NCI-H2196 (cell line): ENCODE measurements around the gene TGM3.

ENCODE experiments used
- DNase-seq: peaks from one replicate; lab custom pipeline; 2025; ENCODE audit not compliant: unreplicated experiment; lab: John Stamatoyannopoulos, UW

TGM3 gene

DNA sequence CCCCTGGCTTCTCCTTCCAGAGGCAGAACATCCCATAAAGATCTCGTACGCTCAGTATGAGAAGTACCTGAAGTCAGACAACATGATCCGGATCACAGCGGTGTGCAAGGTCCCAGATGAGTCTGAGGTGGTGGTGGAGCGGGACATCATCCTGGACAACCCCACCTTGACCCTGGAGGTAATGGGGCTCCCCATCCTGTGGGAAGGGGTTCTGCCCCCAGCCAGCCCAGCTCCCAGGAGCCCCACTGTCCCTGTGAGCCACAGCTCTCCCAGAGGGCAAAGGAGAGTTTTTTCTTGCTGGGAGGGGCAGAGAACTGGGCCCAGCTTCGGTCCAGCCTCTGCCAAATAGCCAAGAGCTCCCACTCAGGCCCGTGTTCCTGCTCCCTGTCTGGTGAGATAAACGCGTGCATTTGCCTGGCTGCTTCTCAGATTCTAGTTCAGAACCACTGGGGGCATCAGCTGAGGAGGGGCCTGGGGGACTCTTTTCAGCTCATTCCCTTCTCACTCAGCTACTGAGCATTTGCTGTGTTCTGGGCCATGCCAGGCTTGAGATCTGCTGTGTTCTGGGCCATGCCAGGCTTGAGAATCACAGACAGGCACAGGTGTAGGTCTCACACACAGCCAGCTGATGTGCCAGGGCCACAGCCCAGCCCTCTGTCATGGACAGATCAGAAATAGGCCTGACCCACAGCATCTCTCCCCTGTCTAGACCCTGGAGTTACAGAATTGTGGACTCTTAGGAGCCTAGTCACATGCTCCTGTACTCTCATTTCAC is 39.5 kb downstream of the TGM3 start:
- no peak for DNase-seq

DNA sequence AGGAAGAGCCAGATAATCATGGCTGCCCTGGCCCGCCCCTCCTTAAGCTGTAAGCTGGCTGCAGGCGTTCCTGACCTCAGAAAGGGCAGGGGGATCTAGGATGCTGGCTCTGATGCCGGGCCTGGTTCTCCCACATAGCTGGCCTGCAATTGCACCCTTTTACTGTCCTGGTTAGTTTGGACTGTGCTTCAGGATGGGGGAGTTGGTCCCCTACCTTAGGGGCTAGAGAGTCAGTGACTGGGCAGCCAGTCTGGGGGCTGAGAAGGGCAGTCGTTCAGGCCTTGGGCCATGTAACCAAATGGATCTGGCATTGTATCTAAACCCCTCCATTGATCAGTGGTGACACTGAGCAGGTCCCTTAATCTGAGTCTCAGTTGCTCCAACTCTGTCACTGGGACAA is 40.7 kb downstream of the TGM3 start:
- no peak for DNase-seq

DNA sequence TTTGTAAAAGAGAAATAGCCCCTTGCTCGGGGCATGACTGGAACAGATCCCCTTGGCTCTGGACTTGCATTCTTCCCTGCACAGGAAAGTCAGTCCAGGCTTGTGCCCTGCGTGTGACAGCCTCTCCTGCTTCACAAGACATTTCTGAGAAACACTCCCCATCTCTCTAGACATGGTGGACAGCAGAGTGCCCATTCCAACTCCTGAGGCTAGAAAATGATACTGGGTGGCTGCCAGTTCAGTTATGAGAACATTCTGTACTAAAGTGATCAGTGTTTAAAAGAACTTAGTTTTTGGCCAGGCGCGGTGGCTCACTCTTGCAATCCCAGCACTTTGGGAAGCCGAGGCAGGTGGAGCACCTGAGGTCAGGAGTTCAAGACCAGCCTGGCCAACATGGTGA is 41.3 kb downstream of the TGM3 start:
- DNase-seq = no peak

DNA sequence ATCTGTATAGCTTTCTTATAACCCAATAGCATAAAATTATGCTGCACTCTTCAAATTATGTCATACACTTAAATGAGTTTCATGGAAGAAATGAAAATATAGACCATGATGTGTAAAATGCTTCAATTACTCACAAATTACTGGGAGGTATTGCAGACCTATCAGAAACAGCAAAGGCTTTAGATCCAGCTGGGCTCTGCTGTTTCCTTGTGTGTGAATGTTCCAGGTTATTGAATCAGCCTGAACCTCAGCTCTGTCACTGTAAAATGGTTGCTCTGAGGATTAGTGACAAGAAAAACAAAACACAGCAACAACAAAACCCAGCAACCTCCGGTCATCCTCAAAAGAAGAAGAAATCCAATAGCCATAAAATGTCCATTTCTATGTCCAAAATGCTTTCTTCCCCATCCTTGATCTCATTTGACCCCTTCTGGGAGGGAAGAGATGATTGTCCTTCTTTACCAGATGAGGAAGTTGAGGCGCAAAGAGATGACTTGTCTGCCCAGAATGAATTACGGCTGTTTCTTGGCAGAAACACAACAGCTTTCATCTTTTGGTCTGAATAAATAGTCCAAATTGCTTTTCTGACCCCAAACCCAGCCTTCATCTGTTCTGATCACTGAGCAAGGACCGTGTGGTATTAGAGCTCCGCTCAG is 42.7 kb downstream of the TGM3 start:
- DNase-seq = no peak

DNA sequence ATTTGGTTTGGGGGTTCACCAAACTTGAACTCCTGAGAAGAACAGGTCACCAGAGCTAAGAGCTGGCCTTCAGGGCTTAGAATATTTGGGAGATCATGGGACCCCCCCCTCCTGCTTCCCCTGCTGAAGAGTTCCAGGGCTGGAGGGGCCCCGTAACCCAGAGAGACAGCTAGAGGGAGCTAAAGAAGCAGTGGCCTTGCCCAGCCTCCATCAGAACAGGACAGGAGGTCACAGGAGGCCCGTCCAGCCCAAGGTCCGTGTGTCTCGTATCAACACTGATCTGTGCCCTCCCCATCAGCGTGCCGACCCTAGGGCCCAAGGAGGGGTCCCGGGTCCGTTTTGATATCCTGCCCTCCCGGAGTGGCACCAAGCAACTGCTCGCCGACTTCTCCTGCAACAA is 44.3 kb downstream of the TGM3 start:
- DNase-seq = no peak

DNA sequence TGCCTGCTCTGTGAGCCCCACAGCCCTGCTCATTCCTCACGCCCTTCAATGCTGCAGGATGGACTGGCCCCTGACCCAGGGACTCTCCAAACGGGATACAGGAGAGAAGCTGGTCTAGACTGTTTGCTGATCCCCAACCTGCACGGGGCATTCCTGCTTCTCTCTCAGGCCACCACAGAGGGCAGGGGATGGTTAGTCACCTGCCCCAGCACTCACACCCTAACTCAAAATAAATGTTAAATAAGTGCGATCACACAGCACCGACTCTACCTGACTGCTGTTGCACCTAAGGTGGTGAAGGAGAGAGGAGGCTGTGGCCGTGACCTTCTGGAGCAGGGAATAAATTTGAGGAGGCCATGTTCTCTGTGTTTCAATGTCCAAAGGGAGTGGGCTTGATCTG is 45.0 kb downstream of the TGM3 start:
- no peak for DNase-seq

DNA sequence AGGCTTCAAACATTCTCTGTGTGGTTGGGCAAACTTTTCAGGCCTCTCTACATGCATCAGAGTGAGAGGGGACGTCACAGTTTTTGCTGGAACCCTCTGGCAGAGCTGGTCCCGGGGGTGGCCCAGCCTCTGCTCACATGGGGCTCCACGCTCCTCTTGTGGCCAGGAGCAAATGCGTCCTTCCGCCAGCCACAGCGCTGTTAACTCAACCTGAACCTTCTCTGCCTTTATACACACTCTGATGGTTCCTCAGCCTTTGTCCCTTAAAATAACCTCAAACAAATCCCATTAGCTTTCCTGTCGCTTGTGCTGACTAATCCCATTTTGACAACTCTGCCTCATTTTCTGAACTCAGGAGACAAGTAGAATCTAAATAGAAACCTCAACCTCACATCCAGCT is 45.5 kb downstream of the TGM3 start:
- no peak for DNase-seq

DNA sequence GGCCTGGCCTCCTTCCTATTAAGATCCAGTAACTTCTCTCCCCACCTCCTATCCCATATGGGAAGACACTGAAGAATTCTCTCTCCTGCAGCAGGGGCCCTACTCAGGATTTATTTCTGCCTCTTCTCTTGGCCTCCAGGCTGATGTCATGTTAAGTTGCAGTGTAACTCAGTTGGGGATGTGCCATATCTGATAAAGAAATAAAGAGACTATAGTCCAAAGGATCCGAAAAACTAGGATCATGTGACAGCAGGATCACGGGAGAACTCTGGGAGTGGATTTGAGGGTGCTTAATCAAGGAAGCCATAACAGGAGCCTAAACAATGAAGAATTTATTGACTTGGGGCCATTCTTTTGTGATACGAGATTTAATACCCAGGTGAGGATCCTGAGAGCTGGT is 46.4 kb downstream of the TGM3 start:
- DNase-seq = no peak

DNA sequence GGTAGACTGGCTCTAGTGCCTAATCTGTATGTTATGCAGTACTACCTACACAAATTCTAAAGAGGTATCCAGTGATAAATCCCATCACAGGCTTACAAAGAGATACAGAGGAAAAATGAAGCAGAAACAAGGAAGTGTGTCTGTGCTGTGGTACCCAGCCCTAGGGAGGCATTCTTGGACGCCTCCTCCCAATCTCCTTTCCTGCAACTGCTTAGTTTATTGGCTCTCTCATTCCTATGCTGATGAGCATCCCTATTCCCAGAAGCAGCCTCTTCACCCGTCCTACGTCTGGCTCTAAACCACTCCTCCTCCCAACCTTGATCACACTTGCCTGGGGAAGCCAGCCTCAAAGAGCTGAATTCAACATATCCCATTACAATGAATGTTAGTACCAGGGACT is 50.4 kb downstream of the TGM3 start:
- DNase-seq = no peak

DNA sequence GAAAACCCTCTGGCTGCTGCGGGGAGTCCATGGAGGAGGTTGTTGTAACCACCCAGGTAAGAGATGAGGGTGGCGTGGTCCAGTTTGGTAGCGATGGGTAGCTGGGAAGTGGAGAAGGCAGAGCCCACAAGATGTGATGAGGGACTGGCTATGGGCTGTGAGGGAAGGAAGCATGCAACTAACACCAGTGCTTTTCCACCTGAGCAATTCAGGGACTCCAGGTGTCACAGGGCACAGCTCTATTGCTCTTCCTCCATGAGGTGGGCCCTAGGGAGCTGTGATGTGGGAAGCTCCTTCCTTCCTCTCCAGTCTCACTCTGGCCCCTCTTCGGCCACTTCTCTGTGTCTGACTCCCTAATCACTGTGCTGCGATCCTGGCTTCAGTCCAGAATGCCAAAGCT is 52.5 kb downstream of the TGM3 start:
- no peak for DNase-seq

DNA sequence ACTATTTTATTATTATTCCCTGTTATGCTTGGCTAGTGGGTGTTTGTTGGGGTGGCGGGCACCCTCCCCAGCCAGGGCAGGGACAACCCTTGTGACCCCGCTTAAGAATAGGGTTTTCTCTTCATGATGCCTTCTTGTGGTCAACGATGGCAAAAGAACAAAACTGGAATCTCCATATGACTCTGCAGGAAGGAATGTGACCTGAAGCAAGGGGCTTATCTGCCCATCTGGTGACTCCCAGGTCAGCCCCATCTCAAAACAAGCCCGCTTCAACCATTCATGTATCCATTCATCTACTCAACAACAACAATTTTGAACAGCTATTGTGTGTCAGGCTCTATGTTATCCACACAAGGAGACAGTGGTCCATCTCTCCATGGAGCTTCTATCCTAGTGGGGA is 54.0 kb downstream of the TGM3 start:
- DNase-seq = no peak

DNA sequence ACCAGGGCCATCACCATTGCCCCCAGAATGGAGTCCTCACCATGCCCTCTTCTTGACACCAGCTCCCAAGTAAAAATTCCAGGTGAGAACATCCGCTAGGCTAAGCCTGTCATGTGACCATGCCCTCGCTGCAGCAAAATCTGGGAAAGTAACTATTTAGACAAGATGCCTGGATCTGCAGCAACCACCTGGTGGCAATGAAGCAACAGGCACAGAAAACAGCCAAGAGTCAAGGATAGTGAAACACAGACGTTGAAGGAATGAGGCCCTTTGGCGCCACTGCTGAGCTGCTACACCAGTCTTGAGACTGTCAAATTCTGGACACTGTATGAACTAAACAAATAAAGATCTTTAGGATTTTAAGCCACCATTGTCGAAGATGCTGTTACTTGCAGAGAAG is 54.8 kb downstream of the TGM3 start:
- no peak for DNase-seq

DNA sequence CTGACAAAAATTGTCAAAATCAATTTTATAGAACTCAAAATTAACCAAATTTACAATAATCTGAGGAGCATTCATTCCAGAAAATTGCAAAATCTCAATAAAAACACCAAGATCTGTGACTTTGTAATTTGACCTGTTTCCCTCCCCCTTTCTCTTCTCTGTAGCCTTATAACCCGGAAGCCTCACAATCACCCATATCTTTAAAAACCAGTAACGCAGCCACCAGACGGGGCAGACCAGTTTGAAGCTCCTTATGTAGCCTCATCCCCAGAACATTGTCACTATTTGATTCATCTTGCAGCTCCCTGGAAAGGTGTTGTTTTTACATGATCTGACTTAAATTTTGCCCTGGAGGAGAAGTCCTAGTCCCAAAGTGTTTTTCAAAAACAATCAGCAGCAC is 57.4 kb downstream of the TGM3 start:
- no peak for DNase-seq

DNA sequence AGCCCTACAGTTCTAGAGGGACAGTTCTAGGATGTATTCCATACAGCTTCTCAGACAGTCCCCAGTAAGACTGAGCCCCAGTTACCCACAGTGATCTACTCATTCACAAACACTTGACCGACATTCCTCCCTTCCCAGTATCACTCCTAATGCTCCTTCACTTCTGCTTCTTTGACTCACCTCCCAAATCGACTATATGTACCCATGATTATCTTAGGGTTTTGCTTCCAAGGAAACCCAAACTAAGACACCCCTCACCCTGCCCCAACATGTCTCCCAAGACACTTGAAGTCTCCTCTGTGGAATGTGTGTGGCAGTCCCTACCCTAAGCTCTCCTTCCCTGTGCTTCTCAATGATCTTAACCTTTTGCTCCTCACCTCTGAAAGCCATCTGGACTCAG is 61.3 kb downstream of the TGM3 start:
- DNase-seq = no peak

DNA sequence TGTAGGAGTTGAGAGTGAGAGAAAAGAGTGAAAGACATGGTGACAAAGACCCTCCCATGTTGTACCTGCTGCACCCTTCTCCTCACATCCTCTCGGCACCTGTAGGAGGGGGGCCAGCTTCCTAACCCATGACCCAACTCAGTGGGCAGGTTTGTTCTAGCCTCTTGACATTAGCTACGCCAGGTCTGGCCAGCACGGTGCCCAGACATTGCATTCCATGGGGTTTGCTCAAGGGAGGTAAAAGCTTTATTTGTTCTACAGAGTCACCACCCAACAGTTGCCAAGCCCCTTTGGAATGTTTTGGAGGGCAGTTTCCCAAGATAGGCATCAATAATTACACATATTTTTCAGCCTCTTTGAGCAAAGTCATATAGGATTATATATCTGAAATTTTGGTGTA is 62.2 kb downstream of the TGM3 start:
- DNase-seq = no peak

DNA sequence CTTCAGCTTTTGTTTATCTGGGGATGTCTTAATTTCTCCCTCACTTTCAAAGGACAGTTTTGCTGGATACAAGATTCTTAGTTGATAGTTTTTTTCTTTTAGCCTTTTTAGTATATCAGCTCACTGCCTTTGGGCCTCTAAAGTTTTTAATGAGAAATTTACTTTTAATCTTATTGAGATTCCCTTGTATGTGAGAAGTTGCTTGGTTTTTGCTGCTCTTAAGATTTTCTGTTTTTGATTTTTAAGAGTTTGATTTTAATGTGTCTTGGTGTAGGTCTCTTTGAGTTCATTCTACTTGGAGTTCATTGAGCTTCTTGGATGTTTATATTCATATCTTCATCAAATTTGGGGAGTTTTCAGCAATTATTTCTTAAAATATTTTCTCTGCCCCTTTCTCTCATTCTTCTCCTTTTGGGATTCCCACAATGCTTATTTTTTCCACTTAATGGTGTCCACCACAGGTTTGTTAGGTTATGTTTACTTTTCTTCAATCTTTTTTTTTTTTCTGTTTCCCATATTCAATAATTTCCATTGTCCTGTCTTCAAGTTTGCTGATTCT is 65.3 kb downstream of the TGM3 start:
- DNase-seq = no peak

DNA sequence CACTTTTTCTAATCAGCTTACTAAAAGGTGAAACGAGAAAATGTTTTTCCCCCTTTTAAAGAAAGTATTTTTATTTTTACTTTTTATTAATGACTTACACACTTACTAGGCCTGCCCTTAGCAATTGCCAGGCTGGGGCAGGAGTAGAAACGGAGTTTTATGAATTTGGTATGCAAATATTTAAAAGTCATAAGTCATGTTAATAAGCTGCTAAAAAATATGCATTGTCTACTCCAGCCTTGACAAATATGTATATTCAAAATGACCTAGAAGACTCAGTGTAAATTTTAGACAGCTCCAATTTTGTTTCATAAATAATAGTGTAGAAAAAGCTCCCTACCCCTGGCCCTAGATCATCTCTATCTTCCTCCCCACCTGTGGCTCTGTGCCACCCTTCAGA is 67.4 kb downstream of the TGM3 start:
- DNase-seq = no peak

DNA sequence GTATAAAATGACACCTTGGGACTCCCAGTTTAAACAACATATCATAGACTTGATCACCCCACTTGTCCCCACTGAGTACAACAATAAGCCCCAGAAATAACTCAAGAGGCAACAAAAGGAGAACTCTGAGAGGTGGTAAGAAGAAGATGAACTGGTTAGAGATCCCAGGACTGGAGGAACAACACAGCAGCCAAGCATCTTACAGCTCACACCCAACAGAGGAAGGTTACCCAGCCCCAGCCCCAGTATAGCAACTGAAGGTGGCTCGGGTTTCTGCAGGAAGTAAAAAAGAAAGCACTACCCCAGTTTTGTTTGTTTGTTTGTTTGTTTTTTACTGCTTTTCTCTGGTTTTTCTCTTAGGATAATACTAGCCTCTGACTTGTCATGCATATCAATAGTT is 67.8 kb downstream of the TGM3 start:
- no peak for DNase-seq

DNA sequence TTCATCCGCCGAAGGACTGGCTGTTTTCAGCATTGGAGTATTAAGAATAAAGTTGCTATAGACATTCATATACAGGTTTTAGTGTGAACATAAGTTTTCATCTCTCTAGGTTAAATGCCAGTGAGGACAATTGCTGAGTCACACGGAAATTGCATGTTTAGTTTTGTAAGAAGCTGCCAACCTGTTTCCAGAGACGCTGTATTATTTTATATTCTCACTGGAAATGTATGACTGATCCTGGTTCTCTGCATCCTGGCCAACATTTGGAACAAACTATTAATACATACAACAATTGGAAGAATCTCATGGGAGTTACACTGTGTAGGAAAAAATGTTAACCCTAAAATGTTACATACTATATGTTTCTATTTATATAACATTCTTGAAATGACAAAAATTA is 68.2 kb downstream of the TGM3 start:
- no peak for DNase-seq

DNA sequence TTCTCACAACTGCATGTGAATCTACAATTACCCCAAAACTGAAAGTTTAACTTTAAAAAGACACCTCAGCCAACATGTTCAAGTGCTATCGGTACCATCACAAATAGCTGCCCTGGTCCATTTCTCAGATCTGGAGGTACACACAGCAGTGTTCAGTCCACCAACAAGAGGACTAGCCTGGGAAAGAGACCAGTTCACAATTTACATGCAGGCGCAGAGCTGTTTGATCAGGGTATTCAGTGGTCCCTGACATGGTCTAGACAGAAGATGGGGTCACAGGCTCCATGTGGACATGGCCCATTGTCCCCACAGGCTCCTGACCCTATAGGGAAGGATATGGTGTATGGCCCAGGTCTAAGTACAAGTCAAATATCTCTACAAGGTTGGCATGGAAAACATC is 69.3 kb downstream of the TGM3 start:
- DNase-seq = no peak

DNA sequence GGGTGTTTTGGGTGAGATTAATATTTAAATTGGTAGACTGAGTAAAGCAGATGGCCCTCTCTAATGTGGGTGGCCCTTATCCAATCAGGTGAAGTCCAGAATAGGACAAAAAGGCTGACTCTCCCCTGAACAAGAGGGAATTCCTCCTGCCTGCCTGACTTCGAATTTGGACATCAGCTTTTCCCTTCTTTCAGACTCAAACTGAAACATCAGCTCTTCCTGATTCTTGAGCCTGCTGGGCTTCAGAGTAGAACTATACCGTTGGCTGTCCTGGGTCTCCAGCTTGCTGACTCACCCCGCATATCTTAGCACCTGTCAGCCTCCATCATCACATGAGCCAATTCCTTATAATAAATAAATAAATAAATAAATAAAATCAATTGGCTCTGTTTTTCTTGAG is 69.9 kb downstream of the TGM3 start:
- no peak for DNase-seq

DNA sequence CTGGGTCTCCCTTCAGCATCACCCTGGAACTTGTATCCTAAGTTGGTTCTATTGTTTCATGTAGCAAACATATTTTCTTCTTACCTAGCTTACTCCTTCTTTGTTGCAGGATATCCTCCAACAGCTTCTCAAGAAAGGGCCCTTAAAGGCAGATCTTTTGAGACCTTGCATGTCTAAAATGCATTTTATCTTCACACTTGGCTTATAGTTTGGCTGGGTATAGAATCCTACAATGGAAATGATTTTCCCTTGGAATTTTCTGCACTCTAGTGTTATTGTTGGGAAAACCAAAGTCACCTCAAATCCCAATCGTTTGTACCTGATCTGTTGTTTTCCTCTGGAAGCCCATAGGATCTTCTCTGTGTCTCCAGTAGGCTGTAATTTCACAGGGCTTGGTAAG is 72.8 kb downstream of the TGM3 start:
- DNase-seq = no peak

DNA sequence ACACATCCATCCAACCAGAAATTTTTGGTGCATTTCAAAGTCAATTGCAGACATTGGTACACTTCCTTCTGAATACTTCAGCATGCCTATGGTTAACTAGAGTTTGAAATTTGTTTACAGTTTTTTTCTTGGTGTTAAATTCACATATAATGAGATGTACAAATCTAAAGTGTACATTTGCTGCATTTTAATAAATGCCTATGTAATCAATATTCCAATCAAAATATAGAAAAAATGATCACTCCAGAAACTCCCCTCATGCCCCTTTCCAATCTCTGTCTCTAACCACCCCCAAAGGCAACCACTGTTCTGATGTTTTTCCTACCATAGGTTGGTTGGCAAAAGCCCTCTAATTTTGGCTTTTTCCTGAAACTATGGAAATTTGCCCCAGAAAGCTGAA is 77.3 kb downstream of the TGM3 start:
- DNase-seq = no peak
